Neural progenitor cell (in vitro differentiated cells): ENCODE data around the gene STK32B.

ENCODE experiments used
- EZH2phosphoT487 ChIP-seq: fragments of 200-600 bp; sonication (generic); IDR thresholded peaks from 2 replicates; pipeline ENCODE4 v1.6.1; 2017; ENCODE audit warnings: antibody characterized with exemption
- TF ChIP-seq, protein P1 (sequence below): fragments of 200-600 bp; sonication (generic); IDR thresholded peaks from 2 replicates; pipeline ENCODE4 v1.5.1; 2017; ENCODE audit warnings: antibody characterized with exemption, mild to moderate bottlenecking

GRCh38 chr4:5029447-5029846, 21.8 kb upstream of the STK32B start:
- TF ChIP-seq, protein P1, sequence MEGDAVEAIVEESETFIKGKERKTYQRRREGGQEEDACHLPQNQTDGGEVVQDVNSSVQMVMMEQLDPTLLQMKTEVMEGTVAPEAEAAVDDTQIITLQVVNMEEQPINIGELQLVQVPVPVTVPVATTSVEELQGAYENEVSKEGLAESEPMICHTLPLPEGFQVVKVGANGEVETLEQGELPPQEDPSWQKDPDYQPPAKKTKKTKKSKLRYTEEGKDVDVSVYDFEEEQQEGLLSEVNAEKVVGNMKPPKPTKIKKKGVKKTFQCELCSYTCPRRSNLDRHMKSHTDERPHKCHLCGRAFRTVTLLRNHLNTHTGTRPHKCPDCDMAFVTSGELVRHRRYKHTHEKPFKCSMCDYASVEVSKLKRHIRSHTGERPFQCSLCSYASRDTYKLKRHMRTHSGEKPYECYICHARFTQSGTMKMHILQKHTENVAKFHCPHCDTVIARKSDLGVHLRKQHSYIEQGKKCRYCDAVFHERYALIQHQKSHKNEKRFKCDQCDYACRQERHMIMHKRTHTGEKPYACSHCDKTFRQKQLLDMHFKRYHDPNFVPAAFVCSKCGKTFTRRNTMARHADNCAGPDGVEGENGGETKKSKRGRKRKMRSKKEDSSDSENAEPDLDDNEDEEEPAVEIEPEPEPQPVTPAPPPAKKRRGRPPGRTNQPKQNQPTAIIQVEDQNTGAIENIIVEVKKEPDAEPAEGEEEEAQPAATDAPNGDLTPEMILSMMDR, result no peak
- no peak for TF ChIP-seq EZH2phosphoT487
